HG02981 (cell line): Measurements from ENCODE around the gene AKR1C4.
"Not testable (repeated sequence)": the region's sequence is repeated elsewhere in the genome, so short reads cannot be mapped to it uniquely, and the experiment has no call there.

Experiments used
- ATAC-seq: cut with Tn5 transposase; IDR thresholded peaks from one replicate; pipeline ENCODE4 v1.9.1; 2021; ENCODE audit warnings: mild to moderate bottlenecking, moderate library complexity; ENCODE audit not compliant: unreplicated experiment

Gene AKR1C4

GRCh38 chr10:5199398-5199797 is 2.8 kb downstream of the AKR1C4 start:
- ATAC-seq = no peak

GRCh38 chr10:5206799-5207198 is 10.2 kb downstream of the AKR1C4 start:
- no peak for ATAC-seq

GRCh38 chr10:5209776-5210175 is 13.1 kb downstream of the AKR1C4 start:
- not testable (repeated sequence) for ATAC-seq

- not testable (repeated sequence) for ATAC-seq
Observed at GRCh38 chr10:5210261-5210660, 13.6 kb downstream of the AKR1C4 start.

GRCh38 chr10:5211696-5212536 is 15.3 kb downstream of the AKR1C4 start:
- ATAC-seq = no peak

- ATAC-seq = no peak
Observed at GRCh38 chr10:5216801-5217200, 20.2 kb downstream of the AKR1C4 start.

- ATAC-seq = no peak
Observed at GRCh38 chr10:5219262-5219661, 22.6 kb downstream of the AKR1C4 start.

- ATAC-seq = not testable (repeated sequence)
Observed at GRCh38 chr10:5222942-5223341, 26.3 kb downstream of the AKR1C4 start.

GRCh38 chr10:5229019-5229418 is 32.4 kb downstream of the AKR1C4 start:
- no peak for ATAC-seq

GRCh38 chr10:5233324-5233723 is 36.7 kb downstream of the AKR1C4 start:
- no peak for ATAC-seq

GRCh38 chr10:5234106-5234860 is 37.6 kb downstream of the AKR1C4 start:
- ATAC-seq = no peak

- not testable (repeated sequence) for ATAC-seq
Observed at GRCh38 chr10:5237541-5237940, 40.9 kb downstream of the AKR1C4 start.

GRCh38 chr10:5242585-5242984 is 45.9 kb downstream of the AKR1C4 start:
- no peak for ATAC-seq

GRCh38 chr10:5243521-5243987 is 46.9 kb downstream of the AKR1C4 start:
- ATAC-seq = no peak

GRCh38 chr10:5252177-5253037 is 55.8 kb downstream of the AKR1C4 start:
- ATAC-seq = no peak

GRCh38 chr10:5254488-5254887 is 57.9 kb downstream of the AKR1C4 start:
- ATAC-seq = no peak

GRCh38 chr10:5257768-5258167 is 61.1 kb downstream of the AKR1C4 start:
- ATAC-seq = not testable (repeated sequence)

GRCh38 chr10:5259132-5259951 is 62.7 kb downstream of the AKR1C4 start:
- no peak for ATAC-seq

- no peak for ATAC-seq
Observed at GRCh38 chr10:5259952-5260578, 63.4 kb downstream of the AKR1C4 start.

GRCh38 chr10:5260828-5261227 is 64.2 kb downstream of the AKR1C4 start:
- no peak for ATAC-seq
